Osteoblast (primary cell): Measurements from ENCODE around the gene NT5DC1. TPM values are rescaled to one million over a fixed set of nuclear protein-coding genes. Genes with fewer than 3 reads are reported as not detected.

Source experiments
- DNase-seq: peaks from one replicate; pipeline ENCODE4 v3.0.0; 2011; ENCODE audit warnings: low spot score, mixed read lengths; ENCODE audit not compliant: insufficient read length; ENCODE audit errors: missing footprints
- H2AFZ ChIP-seq: 2 replicates; pipeline ENCODE4 v1.6.0; 2011; ENCODE audit warnings: mild to moderate bottlenecking, low read length
- H3K27ac ChIP-seq: 2 replicates; pipeline ENCODE4 v1.5.1; 2011; ENCODE audit warnings: mild to moderate bottlenecking, low read depth, low read length, moderate library complexity
- H3K27me3 ChIP-seq: 2 replicates; pipeline ENCODE4 v1.6.0; 2012; ENCODE audit warnings: mild to moderate bottlenecking, control low read depth, inconsistent platforms, low read length, moderate library complexity; ENCODE audit not compliant: insufficient read depth
- H3K36me3 ChIP-seq: 2 replicates; pipeline ENCODE4 v1.5.1; 2011; ENCODE audit warnings: mild to moderate bottlenecking, low read length, control low read depth, moderate library complexity; ENCODE audit not compliant: insufficient read depth
- H3K4me1 ChIP-seq: 2 replicates; pipeline ENCODE4 v1.5.1; 2011; ENCODE audit warnings: mild to moderate bottlenecking, low read length, control low read depth, moderate library complexity; ENCODE audit not compliant: insufficient read depth
- H3K4me2 ChIP-seq: 2 replicates; pipeline ENCODE4 v1.6.0; 2011; ENCODE audit warnings: mild to moderate bottlenecking, low read length; ENCODE audit not compliant: insufficient read depth
- H3K4me3 ChIP-seq: fragments of 200-600 bp; sonication (generic); 3 replicates; pipeline ENCODE4 v1.5.1; 2012; ENCODE audit warnings: mild to moderate bottlenecking, low read length, inconsistent platforms; ENCODE audit not compliant: insufficient read depth
- H3K79me2 ChIP-seq: 2 replicates; pipeline ENCODE4 v1.6.0; 2012; ENCODE audit warnings: mild to moderate bottlenecking, low read length, control low read depth, inconsistent platforms; ENCODE audit not compliant: insufficient read depth
- H3K9me3 ChIP-seq: 2 replicates; pipeline ENCODE4 v1.5.1; 2011; ENCODE audit warnings: low read depth, low read length, control low read depth
- H4K20me1 ChIP-seq: 2 replicates; pipeline ENCODE4 v1.6.0; 2012; ENCODE audit warnings: mild to moderate bottlenecking, low read length, control low read depth; ENCODE audit not compliant: insufficient read depth
- CTCF ChIP-seq: IDR thresholded peaks from 2 replicates; pipeline ENCODE4 v1.5.1; 2011; ENCODE audit warnings: mild to moderate bottlenecking, low read depth, low read length, moderate library complexity; ENCODE audit errors: extremely low read depth
- total RNA-seq: library from RNA; depleted of rRNA; stranded (reverse); fragments of >200 nt; gene quantifications from 2 replicates; pipeline ENCODE4 v1.2.3, GENCODE V29; 2012

Gene NT5DC1
- total RNA-seq, 1 donor = 7.2 TPM

DNA sequence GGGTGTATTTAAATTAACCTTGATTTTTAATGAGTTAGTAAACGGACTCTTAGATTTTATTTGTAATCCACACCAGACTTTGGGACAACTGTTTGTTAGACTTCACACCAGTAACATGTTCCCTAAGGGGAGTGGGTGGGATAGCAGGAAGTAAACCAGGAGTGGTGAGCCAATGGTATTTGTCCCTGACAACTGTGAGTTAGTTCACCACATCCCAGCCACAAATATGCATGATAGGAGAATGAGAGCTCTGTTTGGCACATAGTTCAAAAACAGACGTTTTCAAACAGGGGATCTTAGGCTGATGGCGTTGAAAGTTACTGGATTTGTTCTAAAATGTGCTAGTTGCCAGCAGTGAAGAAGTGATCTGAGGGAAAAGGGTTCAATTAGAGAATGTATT is 44.0 kb downstream of the NT5DC1 start:
- peak; percentile 84 for DNase-seq
- peaks cover 12% of the 10 kb centered on the region for H3K4me1 ChIP-seq
- peak overlapping the region; percentile 65 for H3K4me2 ChIP-seq
- H3K27ac ChIP-seq = peak overlapping the region; percentile 58
- TF ChIP-seq CTCF = no peak
- no peaks in the 10 kb centered on the region for H3K79me2 ChIP-seq
- H3K27me3 ChIP-seq = no peaks in the 10 kb centered on the region
- H3K36me3 ChIP-seq = no peaks in the 10 kb centered on the region
- no peaks in the 10 kb centered on the region for H4K20me1 ChIP-seq
- peak overlapping the region; percentile 18 for H2AFZ ChIP-seq
- H3K9me3 ChIP-seq = no peaks in the 10 kb centered on the region
- peak overlapping the region; percentile 23 for H3K4me3 ChIP-seq

- Histone ChIP-seq H4K20me1 (no peaks in the 10 kb centered on the region), H3K4me2 (no peak overlapping the region), H3K27me3 (no peaks in the 10 kb centered on the region), H3K4me3 (no peak overlapping the region), H3K79me2 (no peaks in the 10 kb centered on the region), H2AFZ (peak overlapping the region; percentile 30), H3K36me3 (no peaks in the 10 kb centered on the region), H3K27ac (no peak overlapping the region), H3K4me1 (peaks cover 12% of the 10 kb centered on the region), H3K9me3 (no peaks in the 10 kb centered on the region)
- no peak for TF ChIP-seq CTCF
- DNase-seq = no peak
Observed at GRCh38 chr6:116145803-116146675, 45.4 kb downstream of the NT5DC1 start.

GRCh38 chr6:116152620-116153019 is 52.0 kb downstream of the NT5DC1 start:
- H2AFZ ChIP-seq = no peak overlapping the region
- no peaks in the 10 kb centered on the region for H4K20me1 ChIP-seq
- H3K79me2 ChIP-seq = no peaks in the 10 kb centered on the region
- no peak overlapping the region for H3K4me2 ChIP-seq
- H3K27ac ChIP-seq = no peak overlapping the region
- no peaks in the 10 kb centered on the region for H3K4me1 ChIP-seq
- TF ChIP-seq CTCF = no peak
- H3K4me3 ChIP-seq = no peak overlapping the region
- no peaks in the 10 kb centered on the region for H3K9me3 ChIP-seq
- no peak for DNase-seq
- no peaks in the 10 kb centered on the region for H3K27me3 ChIP-seq
- H3K36me3 ChIP-seq = no peaks in the 10 kb centered on the region

DNA sequence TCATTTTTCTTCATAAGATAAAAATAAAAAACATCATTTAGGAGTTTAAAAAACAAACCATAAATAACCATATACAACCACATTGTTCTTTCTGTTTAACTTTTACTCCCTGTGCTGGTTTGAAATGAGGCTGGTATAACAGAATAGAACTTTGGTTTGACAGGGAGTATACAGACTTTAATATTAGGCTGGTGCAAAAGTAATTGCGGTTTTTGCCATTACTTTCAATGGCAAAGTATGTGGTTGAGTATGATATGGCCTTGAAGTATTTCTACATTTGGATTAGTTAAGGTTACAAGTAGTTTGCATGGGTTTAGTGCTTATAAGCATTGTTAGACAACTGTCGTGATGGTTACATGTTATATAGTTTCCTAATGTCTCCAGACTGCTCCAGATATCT is 54.2 kb downstream of the NT5DC1 start:
- Histone ChIP-seq H3K27me3 (no peaks in the 10 kb centered on the region), H2AFZ (no peak overlapping the region), H3K27ac (no peak overlapping the region), H3K4me3 (no peak overlapping the region), H3K9me3 (no peaks in the 10 kb centered on the region), H3K36me3 (no peaks in the 10 kb centered on the region), H4K20me1 (no peaks in the 10 kb centered on the region), H3K4me1 (peaks cover 12% of the 10 kb centered on the region), H3K79me2 (no peaks in the 10 kb centered on the region), H3K4me2 (no peak overlapping the region)
- no peak for DNase-seq
- TF ChIP-seq CTCF = no peak
